Stimulated activated CD8-positive, alpha-beta memory T cell treated with anti-CD3 and anti-CD28 coated beads, Interleukin-7, amount 100 ng/mL, for 48 hours (primary cell): Measurements from ENCODE around the gene ANAPC1.
"Not testable (repeated sequence)": the region's sequence is repeated elsewhere in the genome, so short reads cannot be mapped to it uniquely, and the experiment has no call there.

Source experiments
- DNase-seq, 2 donors: peaks; one replicate each; pipeline ENCODE4 v3.0.0-alpha.2; 2020; ENCODE audit warnings: low read depth in 1 of 2; ENCODE audit errors: extremely low read depth in 1 of 2

The ANAPC1 gene, protein sequence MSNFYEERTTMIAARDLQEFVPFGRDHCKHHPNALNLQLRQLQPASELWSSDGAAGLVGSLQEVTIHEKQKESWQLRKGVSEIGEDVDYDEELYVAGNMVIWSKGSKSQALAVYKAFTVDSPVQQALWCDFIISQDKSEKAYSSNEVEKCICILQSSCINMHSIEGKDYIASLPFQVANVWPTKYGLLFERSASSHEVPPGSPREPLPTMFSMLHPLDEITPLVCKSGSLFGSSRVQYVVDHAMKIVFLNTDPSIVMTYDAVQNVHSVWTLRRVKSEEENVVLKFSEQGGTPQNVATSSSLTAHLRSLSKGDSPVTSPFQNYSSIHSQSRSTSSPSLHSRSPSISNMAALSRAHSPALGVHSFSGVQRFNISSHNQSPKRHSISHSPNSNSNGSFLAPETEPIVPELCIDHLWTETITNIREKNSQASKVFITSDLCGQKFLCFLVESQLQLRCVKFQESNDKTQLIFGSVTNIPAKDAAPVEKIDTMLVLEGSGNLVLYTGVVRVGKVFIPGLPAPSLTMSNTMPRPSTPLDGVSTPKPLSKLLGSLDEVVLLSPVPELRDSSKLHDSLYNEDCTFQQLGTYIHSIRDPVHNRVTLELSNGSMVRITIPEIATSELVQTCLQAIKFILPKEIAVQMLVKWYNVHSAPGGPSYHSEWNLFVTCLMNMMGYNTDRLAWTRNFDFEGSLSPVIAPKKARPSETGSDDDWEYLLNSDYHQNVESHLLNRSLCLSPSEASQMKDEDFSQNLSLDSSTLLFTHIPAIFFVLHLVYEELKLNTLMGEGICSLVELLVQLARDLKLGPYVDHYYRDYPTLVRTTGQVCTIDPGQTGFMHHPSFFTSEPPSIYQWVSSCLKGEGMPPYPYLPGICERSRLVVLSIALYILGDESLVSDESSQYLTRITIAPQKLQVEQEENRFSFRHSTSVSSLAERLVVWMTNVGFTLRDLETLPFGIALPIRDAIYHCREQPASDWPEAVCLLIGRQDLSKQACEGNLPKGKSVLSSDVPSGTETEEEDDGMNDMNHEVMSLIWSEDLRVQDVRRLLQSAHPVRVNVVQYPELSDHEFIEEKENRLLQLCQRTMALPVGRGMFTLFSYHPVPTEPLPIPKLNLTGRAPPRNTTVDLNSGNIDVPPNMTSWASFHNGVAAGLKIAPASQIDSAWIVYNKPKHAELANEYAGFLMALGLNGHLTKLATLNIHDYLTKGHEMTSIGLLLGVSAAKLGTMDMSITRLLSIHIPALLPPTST (N-terminal part only)

DNA sequence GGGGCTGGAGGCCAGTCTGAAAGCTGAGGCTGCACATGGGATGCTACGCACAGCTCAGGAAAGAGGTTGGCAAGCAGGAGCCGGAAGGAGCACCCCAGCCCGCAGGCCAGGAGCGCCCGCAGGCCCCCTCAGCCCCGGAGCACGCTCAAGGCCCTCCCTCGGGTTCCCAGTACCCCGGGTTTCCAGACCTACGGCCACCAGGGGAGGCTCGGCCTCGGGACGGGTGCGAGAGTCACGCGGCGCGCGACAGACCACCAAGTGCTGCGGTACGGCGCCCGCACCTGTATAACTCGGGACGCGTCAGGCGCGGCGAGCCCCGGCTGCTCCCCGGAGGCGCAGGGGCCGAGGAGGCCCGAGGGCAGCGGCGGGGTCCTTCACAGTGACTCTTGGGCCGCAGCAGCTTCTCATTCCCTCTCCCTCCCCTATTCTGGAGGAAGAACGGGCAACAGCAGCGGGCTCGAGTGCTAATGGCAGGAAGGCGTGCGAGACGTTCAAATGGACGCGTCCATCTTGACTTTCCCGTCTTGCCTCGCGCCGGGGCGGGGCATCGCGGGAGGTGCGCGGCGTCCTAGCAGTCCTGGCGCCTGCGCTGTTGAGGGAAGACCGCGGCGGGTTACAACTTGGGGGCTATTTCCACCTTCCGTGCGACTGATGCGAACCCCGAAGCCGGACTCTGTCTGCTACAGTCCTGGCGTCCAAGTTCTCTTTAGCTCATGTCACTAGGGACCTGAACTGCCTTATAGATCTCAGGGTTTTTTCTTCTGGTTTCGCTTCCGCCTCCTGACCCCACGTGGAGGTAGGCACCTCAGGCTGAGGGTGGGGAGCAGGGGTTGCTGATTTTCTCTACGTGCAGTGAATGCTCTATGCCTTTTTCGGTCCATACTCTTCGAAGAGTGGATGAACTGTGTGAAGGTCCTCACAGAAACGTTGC, at the start of gene ANAPC1:
ANAPC1 (minus strand) TSS at position 533 of the 931 bp plus-strand sequence. CDS start 3,368 bp downstream, outside the sequence.
- DNase-seq, result peak; percentile 76 to 81

DNA sequence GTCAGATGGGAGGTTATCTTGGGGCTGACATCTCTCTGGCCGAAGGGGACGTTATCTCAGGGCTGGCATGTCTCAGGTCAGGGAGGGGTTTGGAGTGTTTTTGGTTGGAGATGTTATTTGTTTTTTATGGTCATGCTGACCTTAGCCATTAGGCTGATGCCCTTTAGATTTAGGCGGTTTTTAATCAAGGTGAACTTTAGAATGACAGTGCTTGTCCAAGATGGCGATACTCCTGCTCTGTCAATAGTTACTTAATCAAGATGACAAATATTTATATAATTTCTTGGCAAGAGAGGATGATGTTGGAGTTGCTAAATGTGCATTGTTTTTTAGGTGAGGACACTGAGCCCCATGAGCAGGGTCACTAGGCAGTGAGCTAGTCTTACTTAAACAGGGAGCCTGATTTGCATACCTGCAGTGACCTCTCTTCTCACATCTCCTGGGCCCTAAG, 48.9 kb upstream of the ANAPC1 start:
- no peak for DNase-seq

DNA sequence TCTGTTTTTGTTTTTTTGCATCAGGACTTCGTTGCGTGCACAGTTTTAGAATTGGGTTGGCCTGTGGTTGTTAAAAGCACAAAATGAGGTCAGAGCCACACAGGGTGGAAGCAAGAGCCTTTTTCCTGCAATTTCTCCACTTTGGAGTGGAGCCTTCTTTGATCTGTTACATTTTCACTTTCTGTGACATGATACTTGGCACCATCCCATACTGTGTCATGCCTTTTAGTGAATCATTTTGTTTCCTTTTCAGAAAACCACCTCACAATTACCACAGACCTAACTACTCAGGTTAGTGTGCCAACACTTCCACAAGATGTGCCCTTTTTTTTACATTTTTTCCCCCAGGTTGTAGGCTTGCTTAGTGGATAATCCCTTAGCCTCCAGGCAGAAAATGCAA, 46.9 kb upstream of the ANAPC1 start:
- peak in 1 of 2 donors; percentile 8 for DNase-seq

DNA sequence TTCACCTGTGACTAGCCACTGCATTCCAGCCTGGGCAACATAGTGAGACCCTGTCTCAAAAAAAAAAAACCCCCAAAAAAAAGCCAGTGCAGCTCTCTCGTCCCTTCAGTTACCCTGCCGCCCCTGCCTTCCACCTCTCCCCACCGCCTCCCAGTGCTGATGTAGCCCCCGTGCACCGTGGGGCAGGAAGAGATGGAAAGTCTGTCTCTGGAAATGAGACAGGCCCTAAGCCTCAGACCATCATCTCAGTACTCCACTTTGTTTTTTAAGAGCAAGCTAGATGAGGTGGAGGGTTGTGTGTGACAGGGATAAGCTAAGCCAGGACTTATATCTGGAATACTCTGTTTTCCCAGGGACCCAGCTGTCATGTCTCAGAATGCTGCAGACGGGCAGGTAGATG, 46.4 kb upstream of the ANAPC1 start:
- DNase-seq, result no peak

DNA sequence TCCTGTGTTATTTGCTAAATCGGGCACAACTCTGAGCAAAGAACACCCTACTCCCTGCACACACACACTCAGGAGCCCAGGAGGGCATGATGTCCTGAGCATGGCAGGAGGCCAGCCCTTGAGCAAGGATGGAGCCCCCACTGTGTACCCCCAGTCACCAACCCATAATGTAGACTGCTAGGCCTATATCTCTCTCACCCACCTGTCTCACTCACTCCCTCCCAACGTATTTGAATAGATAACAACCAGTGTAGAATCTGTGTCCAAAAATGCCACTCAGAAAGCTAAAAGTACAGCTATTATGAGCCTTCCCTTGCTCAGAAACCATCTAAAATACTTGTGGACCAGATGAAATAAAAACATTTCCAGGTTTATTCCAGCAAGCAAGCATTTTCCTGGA, 43.7 kb upstream of the ANAPC1 start:
- no peak for DNase-seq

DNA sequence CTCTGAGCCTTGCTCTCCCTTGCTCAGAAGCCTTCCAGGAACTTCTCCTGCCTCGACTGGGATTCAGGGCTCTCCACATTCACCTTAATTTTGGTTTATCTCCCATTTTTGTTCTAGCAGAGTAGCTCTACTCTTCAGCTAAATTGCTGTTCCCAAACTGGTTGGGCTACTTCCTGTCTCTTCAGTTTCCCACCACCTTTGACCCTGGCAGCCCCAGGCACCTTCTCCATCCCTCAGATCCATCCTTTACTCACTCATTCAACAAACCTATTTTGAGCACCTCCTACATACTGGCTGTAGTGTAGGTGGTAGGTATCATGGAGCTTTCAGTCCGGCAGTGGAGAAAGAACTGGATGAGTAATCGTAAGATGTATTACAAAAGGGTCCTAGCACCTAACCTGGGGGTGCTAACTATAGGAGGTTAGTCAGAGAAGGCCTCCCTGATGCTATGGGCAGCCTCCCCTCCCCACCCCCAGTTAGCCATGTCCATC, 40.7 kb upstream of the ANAPC1 start:
- no peak for DNase-seq

DNA sequence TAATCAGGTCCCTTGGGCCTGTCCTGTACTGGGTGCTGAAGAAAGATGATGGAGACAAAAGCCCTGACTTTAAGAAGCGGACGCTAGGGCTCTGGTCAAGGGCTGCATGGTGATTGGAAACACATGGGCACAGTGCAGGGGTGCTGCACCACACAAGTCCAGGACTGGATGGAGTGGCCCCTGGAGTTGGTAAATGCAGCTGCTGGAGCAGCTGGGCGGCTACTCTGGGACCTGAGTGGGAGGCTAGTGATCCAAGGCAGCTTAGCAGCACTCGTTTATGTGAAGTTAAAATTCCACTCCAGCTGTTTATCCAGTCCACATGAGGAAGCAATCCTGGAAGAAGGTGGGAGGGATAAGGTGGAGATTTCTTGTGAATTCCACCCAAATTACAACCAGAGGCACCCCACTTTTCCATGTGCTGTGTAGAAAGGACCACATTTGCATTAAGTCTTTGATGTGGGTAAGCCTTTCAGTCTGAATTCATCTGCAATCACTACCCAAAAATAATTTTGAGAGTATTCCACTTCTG, 39.3 kb upstream of the ANAPC1 start:
- DNase-seq, result no peak

DNA sequence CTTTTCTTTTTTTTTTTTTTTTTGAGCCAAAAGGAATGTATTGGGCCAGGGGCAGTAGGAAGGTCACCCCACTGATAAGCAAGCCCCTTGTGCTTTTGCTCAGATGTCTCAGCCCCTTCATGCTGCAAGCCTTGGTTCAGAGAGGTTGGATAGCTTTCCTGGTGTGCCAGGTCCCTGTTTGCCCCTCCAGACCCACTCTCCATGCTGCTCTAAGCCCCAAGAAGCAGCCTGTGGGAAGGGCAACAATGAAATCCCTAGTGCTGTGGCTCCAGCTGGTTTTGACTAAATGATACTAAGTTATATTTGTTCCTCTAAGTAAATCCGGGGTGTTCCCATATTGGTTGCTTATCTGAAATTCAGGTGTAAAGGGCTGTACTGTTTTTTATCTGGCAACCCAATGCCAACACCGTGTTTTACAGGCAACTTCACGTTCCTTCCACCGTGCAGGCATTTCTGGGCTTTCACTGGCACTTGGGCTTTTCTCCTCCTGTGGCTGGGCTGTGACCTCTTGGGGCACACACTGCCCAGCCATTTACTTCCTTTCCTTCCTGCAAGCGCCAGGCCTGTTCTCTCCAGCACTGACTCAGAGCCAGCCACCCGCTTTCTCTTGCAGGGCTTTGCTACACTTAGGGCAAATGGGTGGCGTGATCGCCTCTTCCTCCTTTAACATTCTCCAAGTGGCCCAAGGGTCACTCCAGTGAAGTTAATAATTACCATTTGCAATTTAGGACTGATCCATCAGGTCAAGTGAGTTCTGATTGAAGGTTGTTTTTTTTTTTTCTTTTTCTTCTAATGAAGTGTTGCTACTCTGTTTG, 36.0 kb upstream of the ANAPC1 start:
- DNase-seq, result no peak

DNA sequence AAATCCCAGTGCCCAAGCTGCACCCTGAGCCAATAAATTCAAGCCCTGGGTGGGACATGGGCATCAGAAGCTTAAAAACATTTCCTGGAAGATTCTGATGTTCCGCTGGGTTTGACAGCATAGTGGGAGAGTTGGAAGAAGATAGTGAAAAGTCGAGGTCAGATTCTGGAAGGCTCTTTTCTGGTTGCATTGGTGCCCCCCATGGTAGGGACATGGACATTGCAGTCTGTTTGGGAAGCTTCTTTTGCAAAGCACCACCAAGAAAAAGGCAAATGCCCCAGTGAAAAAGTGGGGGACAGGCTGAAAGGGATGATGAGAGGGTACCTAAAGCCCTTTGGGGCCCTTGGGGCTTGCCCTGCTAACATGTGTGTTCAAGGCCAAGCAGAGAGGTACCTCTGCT, 35.4 kb upstream of the ANAPC1 start:
- DNase-seq, result no peak

DNA sequence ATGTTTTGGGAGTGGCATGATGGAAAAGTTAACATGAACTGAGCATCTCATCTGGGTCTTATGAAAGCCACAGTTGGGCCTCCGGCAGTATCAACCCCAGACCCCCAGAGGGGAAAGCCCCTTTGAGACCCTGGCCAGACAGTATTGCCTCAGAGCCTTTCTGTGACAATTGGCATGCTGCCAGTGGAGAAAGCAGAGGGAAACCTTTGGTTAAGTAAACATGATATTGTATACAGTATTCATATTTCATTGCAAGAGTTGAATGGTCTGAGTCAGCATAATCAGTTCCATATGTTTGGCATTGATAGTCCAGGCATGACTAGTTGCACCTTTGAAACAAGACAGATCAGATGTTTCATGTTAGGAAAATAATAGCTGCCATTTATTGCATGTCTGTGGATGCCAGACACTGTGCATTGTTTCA, 34.4 kb upstream of the ANAPC1 start:
- DNase-seq, result no peak

DNA sequence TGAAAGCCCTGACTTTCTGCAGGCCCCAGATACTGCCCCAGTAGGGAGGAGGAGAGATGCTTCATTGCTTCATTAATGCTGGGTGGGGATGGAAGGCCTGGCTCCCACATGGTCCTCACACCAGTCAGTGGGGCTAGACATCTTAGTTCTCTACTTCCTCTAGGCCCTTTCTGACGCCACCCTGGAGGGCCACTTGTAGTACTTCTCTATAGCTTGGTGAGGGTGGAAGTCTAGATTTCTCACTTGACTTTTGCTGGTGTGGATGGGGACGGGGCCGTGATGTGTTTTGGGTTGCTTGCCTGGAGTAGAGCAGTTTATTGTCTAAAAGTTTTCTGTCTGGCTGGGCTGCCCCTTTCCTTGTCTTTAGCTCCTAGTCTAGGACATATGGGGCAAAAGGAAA, 33.1 kb upstream of the ANAPC1 start:
- no peak for DNase-seq

DNA sequence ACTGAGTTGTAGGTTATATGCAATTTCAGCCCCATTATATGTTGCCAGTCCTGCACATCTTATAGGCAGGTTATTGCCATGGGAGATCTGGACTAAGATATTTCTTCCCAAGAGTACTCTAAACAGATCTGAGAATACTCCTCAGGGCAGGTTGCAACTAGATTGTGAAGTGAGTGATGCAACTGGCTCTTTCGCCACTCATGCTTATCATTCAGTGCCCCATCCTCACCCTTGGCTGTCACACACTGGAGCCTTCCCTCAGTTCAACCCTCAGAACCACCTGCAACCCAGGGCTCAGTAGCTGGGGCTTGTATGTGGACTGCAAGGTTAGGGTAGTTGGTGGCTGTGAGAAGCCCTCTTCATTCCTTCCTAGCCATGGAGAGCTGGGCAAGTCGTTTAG, 28.6 kb upstream of the ANAPC1 start:
- no peak for DNase-seq

DNA sequence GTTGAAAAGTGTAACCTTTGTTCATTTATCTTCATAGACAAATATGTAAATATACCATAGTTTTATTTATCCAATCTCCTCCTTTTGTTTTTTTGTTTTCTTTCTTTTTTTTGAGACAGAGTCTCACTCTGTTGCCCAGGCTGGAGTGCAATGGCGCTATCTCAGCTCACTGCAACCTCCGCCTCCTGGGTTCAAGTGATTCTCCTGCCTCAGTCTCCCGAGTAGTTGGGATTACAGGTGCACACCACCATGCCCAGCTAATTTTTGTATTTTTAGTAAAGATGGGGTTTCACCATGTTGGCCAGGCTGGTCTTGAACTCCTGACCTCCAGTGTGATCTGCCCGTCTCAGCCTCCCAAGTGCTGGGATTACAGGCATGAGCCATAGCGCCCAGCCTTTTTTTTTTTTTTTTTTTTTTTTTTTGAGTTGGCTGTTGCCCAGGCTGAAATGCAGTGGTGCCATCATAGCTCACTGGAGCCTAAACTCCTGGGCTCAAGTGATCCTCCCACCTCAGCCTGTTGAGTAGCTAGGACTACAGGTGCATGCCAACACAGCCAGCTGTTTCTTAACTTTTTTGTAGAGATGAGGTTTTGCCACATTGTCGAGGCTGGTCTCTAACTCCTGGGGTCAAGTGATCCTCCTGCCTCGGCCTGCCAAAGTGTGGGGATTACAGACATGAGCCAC, 27.4 kb upstream of the ANAPC1 start:
- DNase-seq, result not testable (repeated sequence)

DNA sequence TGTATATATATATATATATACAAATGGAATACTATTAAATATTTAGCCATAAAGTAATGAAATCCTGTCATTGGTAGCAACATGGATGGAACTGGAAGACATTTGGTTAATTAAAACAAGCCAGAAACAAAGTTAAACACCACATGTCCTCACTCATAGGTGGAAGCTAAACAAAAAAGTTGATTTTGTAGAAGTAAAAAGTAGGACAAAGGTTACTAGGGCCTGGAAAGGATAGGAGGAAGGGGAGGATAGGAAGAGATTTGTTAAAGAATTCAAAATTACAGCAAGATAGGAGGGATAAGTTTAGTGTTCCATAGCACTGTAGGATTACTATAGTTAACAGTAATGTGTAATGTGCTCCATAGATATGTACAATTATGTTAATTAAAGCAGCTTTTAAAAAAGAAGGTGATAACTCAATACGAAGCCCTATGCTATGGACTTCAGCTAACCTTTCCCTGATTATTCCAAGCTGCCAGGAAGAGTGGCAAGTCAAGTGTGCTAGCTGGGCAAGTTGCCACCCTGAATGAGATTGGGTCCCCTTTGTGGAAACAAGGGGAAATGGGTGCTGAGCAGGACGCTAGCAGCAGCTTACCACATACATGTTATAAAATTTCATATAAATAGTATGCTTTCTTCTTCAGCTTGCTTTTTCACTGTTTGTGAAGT, 26.8 kb upstream of the ANAPC1 start:
- no peak for DNase-seq

DNA sequence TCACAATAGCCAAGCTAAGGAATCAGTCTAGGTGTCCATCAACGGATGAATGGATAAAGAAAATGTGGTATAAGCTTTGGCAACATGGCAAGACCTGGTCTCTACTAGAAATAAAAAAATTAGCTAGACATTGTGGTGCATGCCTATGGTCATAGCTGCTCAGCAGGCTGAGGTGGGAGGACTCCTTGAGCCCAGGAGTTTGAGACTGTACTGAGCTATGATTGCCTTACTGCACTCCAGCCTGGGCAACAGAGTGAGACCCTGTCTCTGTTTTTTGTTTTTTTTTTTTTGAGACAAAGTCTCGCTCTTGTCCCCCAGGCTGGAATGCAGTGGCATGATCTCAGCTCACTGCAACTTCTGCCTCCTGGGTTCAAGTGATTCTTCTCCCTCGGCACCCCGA, 26.0 kb upstream of the ANAPC1 start:
- DNase-seq, result not testable (repeated sequence)

DNA sequence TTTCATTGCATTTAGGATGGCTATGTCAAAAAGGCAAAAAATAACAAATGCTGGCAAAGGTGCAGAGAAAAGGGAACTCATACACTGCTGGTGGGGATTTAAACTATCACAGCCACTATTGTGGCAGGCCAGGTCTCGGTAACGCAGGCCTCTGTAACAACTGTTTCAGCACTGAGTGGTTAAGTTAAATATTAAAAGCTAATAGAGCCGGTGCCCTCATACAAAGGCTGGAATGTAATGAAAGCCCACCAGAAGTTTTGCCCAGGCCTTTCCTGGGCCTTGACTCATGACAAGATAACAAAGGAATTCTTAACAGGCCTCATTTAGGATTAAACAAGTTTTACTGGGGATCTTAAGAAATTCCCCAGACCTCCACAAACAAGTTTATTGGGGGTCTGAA, 25.1 kb upstream of the ANAPC1 start:
- no peak for DNase-seq

DNA sequence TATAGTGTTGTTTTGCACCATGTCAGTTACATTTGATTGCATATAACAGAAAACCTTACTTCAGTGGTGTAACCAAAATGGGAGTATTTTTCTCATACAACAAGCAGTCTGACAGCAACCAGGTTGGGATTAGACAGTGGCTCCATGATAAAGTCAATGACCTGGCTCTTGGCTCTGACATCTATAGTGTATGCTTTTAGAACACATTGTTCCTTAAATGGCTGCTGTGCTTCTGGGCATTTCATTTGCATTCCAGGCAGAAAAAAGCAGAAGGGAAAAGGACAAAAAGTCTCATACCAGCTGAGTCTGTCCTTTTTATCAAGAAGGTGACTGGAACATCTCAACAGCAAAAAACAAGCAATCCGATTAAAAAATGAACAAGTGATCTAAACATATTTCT, 24.6 kb upstream of the ANAPC1 start:
- DNase-seq, result no peak
